Measurements from ENCODE around the gene ADGRB3.

- TF ChIP-seq REST (IDR thresholded peaks at IDR 0.05; ENCODE audit: low read depth, low read length): no peak
- TF ChIP-seq CTCF (IDR thresholded peaks at IDR 0.05): no peak
- no peak for TF ChIP-seq POLR2AphosphoS5 (IDR thresholded peaks at IDR 0.05; ENCODE audit: low read depth, low read length)
These were observed 676.8 kb downstream of the ADGRB3 start for GRCh38 chr6:69311888-69312287.
